ENCODE measurements around the gene PILRB.
"Not testable (repeated sequence)": the region's sequence is repeated elsewhere in the genome, so short reads cannot be mapped to it uniquely, and the experiment has no call there.

DNA sequence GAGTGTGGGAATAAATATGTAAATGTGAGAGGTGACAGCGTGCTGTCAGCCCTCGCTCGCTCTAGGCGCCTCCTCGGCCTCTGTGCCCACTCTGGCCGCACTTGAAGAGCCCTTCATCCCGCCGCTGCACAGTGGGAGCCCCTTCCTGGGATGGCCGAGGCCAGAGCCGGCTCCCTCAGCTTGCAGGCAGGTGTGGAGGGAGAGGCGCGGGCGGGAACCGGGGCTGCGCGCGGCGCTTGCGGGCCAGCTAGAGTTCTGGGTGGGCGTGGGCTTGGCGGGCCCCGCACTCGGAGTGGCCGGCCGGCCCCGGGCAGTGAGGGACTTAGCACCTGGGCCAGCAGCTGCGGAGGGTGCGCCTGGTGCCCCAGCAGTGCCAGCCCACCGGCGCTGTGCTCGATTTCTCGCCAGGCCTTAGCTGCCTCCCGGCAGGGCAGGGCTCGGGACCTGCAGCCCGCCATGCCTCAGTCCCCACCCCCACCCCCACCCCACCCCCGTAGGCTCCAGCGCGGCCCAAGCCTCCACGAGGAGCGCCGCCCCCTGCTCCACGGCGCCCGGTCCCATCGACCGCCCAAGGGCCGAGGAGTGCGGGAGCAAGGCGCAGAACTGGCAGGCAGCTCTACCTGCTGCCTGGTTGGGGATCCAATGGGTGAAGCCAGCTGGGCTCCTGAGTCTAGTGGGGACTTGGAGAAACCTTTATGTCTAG, 23.8 kb downstream of the PILRB start:
- not testable (repeated sequence) for TF ChIP-seq EP300, POLR2A, POLR2AphosphoS5 (IDR thresholded peaks at IDR 0.05)
- TF ChIP-seq, protein P1, sequence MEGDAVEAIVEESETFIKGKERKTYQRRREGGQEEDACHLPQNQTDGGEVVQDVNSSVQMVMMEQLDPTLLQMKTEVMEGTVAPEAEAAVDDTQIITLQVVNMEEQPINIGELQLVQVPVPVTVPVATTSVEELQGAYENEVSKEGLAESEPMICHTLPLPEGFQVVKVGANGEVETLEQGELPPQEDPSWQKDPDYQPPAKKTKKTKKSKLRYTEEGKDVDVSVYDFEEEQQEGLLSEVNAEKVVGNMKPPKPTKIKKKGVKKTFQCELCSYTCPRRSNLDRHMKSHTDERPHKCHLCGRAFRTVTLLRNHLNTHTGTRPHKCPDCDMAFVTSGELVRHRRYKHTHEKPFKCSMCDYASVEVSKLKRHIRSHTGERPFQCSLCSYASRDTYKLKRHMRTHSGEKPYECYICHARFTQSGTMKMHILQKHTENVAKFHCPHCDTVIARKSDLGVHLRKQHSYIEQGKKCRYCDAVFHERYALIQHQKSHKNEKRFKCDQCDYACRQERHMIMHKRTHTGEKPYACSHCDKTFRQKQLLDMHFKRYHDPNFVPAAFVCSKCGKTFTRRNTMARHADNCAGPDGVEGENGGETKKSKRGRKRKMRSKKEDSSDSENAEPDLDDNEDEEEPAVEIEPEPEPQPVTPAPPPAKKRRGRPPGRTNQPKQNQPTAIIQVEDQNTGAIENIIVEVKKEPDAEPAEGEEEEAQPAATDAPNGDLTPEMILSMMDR (IDR thresholded peaks at IDR 0.05) = not testable (repeated sequence)
